ENCODE measurements around the gene POC1B.

POC1B gene

GRCh38 chr12:89525824-89526770, at the start of gene POC1B:
TSS of gene POC1B (minus strand) at chr12:89526047. CDS start at chr12:89525895, 152 bp downstream.
- DNase-seq: peak; percentile 52

- no peak for DNase-seq
These were observed 49.5 kb upstream of the POC1B start for GRCh38 chr12:89575374-89575773.

- no peak for DNase-seq
These were observed 48.9 kb upstream of the POC1B start for GRCh38 chr12:89574736-89575208.

GRCh38 chr12:89573051-89573810, 47.4 kb upstream of the POC1B start:
- DNase-seq: no peak

- DNase-seq: no peak
These were observed 45.8 kb upstream of the POC1B start for GRCh38 chr12:89571491-89572195.

- no peak for DNase-seq
These were observed 42.6 kb upstream of the POC1B start for GRCh38 chr12:89568484-89568883.

- DNase-seq: no peak
These were observed 41.9 kb upstream of the POC1B start for GRCh38 chr12:89567691-89568239.

GRCh38 chr12:89566615-89567014, 40.8 kb upstream of the POC1B start:
- DNase-seq: no peak

GRCh38 chr12:89565002-89565401, 39.2 kb upstream of the POC1B start:
- DNase-seq: no peak

- DNase-seq: no peak
These were observed 33.9 kb upstream of the POC1B start for GRCh38 chr12:89559753-89560152.

- no peak for DNase-seq
These were observed 31.1 kb upstream of the POC1B start for GRCh38 chr12:89556976-89557375.

- DNase-seq: no peak
These were observed 26.5 kb upstream of the POC1B start for GRCh38 chr12:89552376-89552775.

GRCh38 chr12:89551747-89552146, 25.9 kb upstream of the POC1B start:
- no peak for DNase-seq

GRCh38 chr12:89547101-89547500, 21.3 kb upstream of the POC1B start:
- no peak for DNase-seq

- no peak for DNase-seq
These were observed 20.3 kb upstream of the POC1B start for GRCh38 chr12:89546151-89546550.

- DNase-seq: no peak
These were observed 18.9 kb upstream of the POC1B start for GRCh38 chr12:89544681-89545184.

GRCh38 chr12:89544022-89544421, 18.2 kb upstream of the POC1B start:
- DNase-seq: no peak

- peak; percentile 61 for DNase-seq
These were observed 17.2 kb upstream of the POC1B start for GRCh38 chr12:89542912-89543592.

GRCh38 chr12:89542236-89542635, 16.4 kb upstream of the POC1B start:
- no peak for DNase-seq

- no peak for DNase-seq
These were observed 14.7 kb upstream of the POC1B start for GRCh38 chr12:89540586-89540985.

- DNase-seq: no peak
These were observed 13.8 kb upstream of the POC1B start for GRCh38 chr12:89539426-89540223.
